ENCODE measurements around the gene STX16.

DNA sequence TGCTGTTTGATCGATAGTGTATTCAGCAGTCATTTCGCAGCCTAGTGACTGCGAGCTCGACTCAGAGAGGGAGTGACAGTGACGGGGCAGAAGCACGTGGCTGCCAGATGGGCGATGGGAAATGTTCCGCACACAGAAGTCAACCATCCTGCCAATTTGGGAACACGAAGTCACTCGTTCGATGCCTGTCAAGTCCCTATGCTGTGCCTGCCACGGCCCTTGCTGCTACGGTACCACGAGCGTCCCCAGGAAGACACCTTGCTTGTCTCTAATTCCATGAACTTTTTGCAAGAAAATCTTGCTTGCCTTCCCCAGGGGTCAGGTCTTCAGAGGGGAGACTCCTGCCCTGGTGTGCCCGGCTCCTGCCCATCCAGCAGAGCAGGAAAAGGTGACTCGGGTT, 17.0 kb upstream of the STX16 start:
- TF ChIP-seq, protein P1, sequence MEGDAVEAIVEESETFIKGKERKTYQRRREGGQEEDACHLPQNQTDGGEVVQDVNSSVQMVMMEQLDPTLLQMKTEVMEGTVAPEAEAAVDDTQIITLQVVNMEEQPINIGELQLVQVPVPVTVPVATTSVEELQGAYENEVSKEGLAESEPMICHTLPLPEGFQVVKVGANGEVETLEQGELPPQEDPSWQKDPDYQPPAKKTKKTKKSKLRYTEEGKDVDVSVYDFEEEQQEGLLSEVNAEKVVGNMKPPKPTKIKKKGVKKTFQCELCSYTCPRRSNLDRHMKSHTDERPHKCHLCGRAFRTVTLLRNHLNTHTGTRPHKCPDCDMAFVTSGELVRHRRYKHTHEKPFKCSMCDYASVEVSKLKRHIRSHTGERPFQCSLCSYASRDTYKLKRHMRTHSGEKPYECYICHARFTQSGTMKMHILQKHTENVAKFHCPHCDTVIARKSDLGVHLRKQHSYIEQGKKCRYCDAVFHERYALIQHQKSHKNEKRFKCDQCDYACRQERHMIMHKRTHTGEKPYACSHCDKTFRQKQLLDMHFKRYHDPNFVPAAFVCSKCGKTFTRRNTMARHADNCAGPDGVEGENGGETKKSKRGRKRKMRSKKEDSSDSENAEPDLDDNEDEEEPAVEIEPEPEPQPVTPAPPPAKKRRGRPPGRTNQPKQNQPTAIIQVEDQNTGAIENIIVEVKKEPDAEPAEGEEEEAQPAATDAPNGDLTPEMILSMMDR (IDR thresholded peaks at IDR 0.05; ENCODE audit: low read length): no peak
- no peak for TF ChIP-seq EZH2 (IDR thresholded peaks at IDR 0.05; ENCODE audit: borderline replicate concordance, low read length)
